Chondrocyte (in vitro differentiated cells): ENCODE data around the gene CRIM1. TPM values are rescaled to one million over a fixed set of nuclear protein-coding genes. Genes with fewer than 3 reads are reported as not detected.

ENCODE experiments used
- DNase-seq: peaks from one replicate; pipeline ENCODE4 v3.0.0; 2021; ENCODE audit warnings: mixed read lengths, low spot score
- H3K27ac Mint-ChIP-seq: one replicate; pipeline ENCODE4 v1.8.0; 2021; ENCODE audit warnings: mild to moderate bottlenecking, moderate library complexity, mixed read lengths; ENCODE audit not compliant: unreplicated experiment
- H3K27me3 Mint-ChIP-seq: 2 replicates; pipeline ENCODE4 v1.8.0; 2021; ENCODE audit warnings: low read depth, mixed read lengths
- H3K36me3 Mint-ChIP-seq: 2 replicates; pipeline ENCODE4 v1.8.0; 2021; ENCODE audit warnings: low read depth, mixed read lengths
- H3K4me1 Mint-ChIP-seq: 2 replicates; pipeline ENCODE4 v1.8.0; 2021; ENCODE audit warnings: low read depth, mild to moderate bottlenecking, mixed read lengths
- H3K4me3 Mint-ChIP-seq: one replicate; pipeline ENCODE4 v1.8.0; 2021; ENCODE audit warnings: mild to moderate bottlenecking, moderate library complexity, mixed read lengths; ENCODE audit not compliant: unreplicated experiment
- H3K9me3 Mint-ChIP-seq: 2 replicates; pipeline ENCODE4 v1.8.0; 2021; ENCODE audit warnings: low read depth, mixed read lengths
- CTCF ChIP-seq: fragments of 200-600 bp; sonication (generic); IDR thresholded peaks from 2 replicates; pipeline ENCODE4 v1.5.0; 2021; ENCODE audit warnings: antibody characterized with exemption, mild to moderate bottlenecking, moderate library complexity
- total RNA-seq: library from RNA; stranded (reverse); gene quantifications from 3 replicates; pipeline ENCODE4 v1.2.1, GENCODE V29; 2021

CRIM1 gene
- total RNA-seq, 1 donor from 2014 or later: 194 TPM

GRCh38 chr2:36449943-36450392 lies 94.4 kb downstream of the CRIM1 start:
- H3K4me3 Mint-ChIP-seq: no peak overlapping the region
- no peak for DNase-seq

GRCh38 chr2:36450466-36451196 lies 95.1 kb downstream of the CRIM1 start:
- TF ChIP-seq CTCF: no peak
- DNase-seq: no peak
- Mint-ChIP-seq H3K27ac (peak overlapping the region; percentile 75), H3K9me3 (no peaks in the 10 kb centered on the region), H3K36me3 (peaks cover 19% of the 10 kb centered on the region), H3K4me1 (peaks cover 10% of the 10 kb centered on the region), H3K4me3 (no peak overlapping the region), H3K27me3 (no peaks in the 10 kb centered on the region)

More at GRCh38 chr2:36449943-36450392, 94.4 kb downstream of the CRIM1 start:
- Mint-ChIP-seq H3K4me1 (peaks cover 13% of the 10 kb centered on the region), H3K27me3 (no peaks in the 10 kb centered on the region), H3K9me3 (no peaks in the 10 kb centered on the region), H3K27ac (peak overlapping the region; percentile 75), H3K36me3 (peaks cover 24% of the 10 kb centered on the region)
- no peak for TF ChIP-seq CTCF

GRCh38 chr2:36451512-36451911 lies 95.9 kb downstream of the CRIM1 start:
- TF ChIP-seq CTCF: no peak
- H3K36me3 Mint-ChIP-seq: peaks cover 14% of the 10 kb centered on the region
- peaks cover 4% of the 10 kb centered on the region for H3K4me1 Mint-ChIP-seq
- H3K27ac Mint-ChIP-seq: peak overlapping the region; percentile 75
- H3K4me3 Mint-ChIP-seq: peak overlapping the region; percentile 10
- H3K9me3 Mint-ChIP-seq: no peaks in the 10 kb centered on the region
- no peaks in the 10 kb centered on the region for H3K27me3 Mint-ChIP-seq
- no peak for DNase-seq

- Mint-ChIP-seq H3K27me3 (no peaks in the 10 kb centered on the region), H3K36me3 (peaks cover 13% of the 10 kb centered on the region), H3K27ac (peak overlapping the region; percentile 75), H3K4me3 (no peak overlapping the region), H3K4me1 (peaks cover 6% of the 10 kb centered on the region), H3K9me3 (no peaks in the 10 kb centered on the region)
- no peak for DNase-seq
- no peak for TF ChIP-seq CTCF
These were observed 96.7 kb downstream of the CRIM1 start for GRCh38 chr2:36452260-36452659.

GRCh38 chr2:36453652-36454051 lies 98.1 kb downstream of the CRIM1 start:
- no peaks in the 10 kb centered on the region for H3K27me3 Mint-ChIP-seq

More at GRCh38 chr2:36453652-36454051, 98.1 kb downstream of the CRIM1 start:
- H3K4me1 Mint-ChIP-seq: peaks cover 4% of the 10 kb centered on the region
- no peak for TF ChIP-seq CTCF
- no peak overlapping the region for H3K27ac Mint-ChIP-seq
- no peak for DNase-seq
- H3K36me3 Mint-ChIP-seq: peaks cover 3% of the 10 kb centered on the region
- H3K4me3 Mint-ChIP-seq: no peak overlapping the region
- no peaks in the 10 kb centered on the region for H3K9me3 Mint-ChIP-seq
